HepG2 (cell line): Measurements from ENCODE around the gene FRMD8. TPM values are rescaled to one million over a fixed set of nuclear protein-coding genes. Genes with fewer than 3 reads are reported as not detected.
A peak's percentile ranks its signal among the peaks of the same experiment; 100 is the strongest.

Experiments
- CREM ChIP-seq, 2 experiments: sonication (generic) in 1 of 2; formaldehyde crosslinking in 1 of 2; IDR thresholded peaks; 2 replicates each; pipeline versions ENCODE4 v1.4.0 to v1.6.1; 2016 to 2020; ENCODE audit warnings: antibody characterized with exemption in 1 of 2, mild to moderate bottlenecking in 1 of 2, missing genetic modification reagents in 1 of 2
- GLMP ChIP-seq: sonication (generic); formaldehyde crosslinking; IDR thresholded peaks from 2 replicates; pipeline ENCODE4 v1.9.0; 2021; ENCODE audit warnings: missing genetic modification reagents, mild to moderate bottlenecking, borderline replicate concordance
- HNRNPUL1 ChIP-seq: fragments of 200-400 bp; formaldehyde crosslinking; IDR thresholded peaks from 2 replicates; pipeline ENCODE4 v1.6.1; 2017; ENCODE audit warnings: low read depth, mild to moderate bottlenecking, low read length, moderate library complexity
- KAT7 ChIP-seq: IDR thresholded peaks from 2 replicates; pipeline ENCODE4 v1.6.1; 2018; ENCODE audit warnings: borderline replicate concordance, missing compliant biosample characterization
- POLR2AphosphoS2 ChIP-seq: IDR thresholded peaks from 2 replicates; pipeline ENCODE4 v1.6.1; 2011; ENCODE audit warnings: low read depth, low read length, improper control_type of control experiment
- RARA ChIP-seq: IDR thresholded peaks from 2 replicates; pipeline ENCODE4 v1.6.1; 2016; ENCODE audit warnings: missing genetic modification reagents, missing compliant biosample characterization
- THAP9 ChIP-seq: sonication (generic); formaldehyde crosslinking; IDR thresholded peaks from 2 replicates; pipeline ENCODE4; 2020; ENCODE audit warnings: missing genetic modification reagents, mild to moderate bottlenecking, borderline replicate concordance
- ZNF20 ChIP-seq: sonication (generic); formaldehyde crosslinking; IDR thresholded peaks from 2 replicates; pipeline ENCODE4 v1.4.0; 2020; ENCODE audit warnings: mild to moderate bottlenecking, moderate library complexity, missing genetic modification reagents
- ZNF777 ChIP-seq: sonication (generic); formaldehyde crosslinking; IDR thresholded peaks from 2 replicates; pipeline ENCODE4 v1.4.0; 2020; ENCODE audit warnings: missing genetic modification reagents
- polyA plus RNA-seq, 8 experiments: library from polyadenylated mRNA; depleted of rRNA in 3 of 8; stranded (reverse) in 7 of 8; unstranded in 1 of 8; fragments of >200 nt; fragmentation: Illumina TruSeq in 4 of 8; extraction: Trizol in 4 of 8; gene quantifications; 2 replicates each; pipeline versions ENCODE4 v1.2.1 to v1.2.3, GENCODE V29; 2011 to 2016; ENCODE audit warnings: low read depth in 4 of 8, missing spikeins in 1 of 8, mixed read lengths in 1 of 8; ENCODE audit not compliant: insufficient read depth in 1 of 8
- total RNA-seq, 5 experiments: library from RNA; depleted of rRNA; stranded (reverse); fragments of >200 nt; fragmentation: Illumina TruSeq; extraction: Trizol; gene quantifications; 2 replicates each; pipeline ENCODE4 v1.2.3, GENCODE V29; 2016; ENCODE audit warnings: low read depth in 1 of 5

FRMD8 gene
- total and polyA plus RNA-seq, 2 of the 13 experiments (the other 11 are each of a cell fraction or from before 2014, with no cell fraction given), result 5.8 to 20.6 TPM

- TF ChIP-seq THAP9 (no peak), KAT7 (CRISPR knock-in tag) (0 out of 2 replicates have a peak, but pooled peaks have one; percentile 8), ZNF777 (CRISPR knock-in tag) (no peak), RARA (CRISPR knock-in tag) (no peak), HNRNPUL1 (0 out of 2 replicates have a peak, but pooled peaks have one; percentile 14), ZNF20 (no peak), GLMP (CRISPR knock-in tag) (no peak), CREM (IDR thresholded peaks at IDR 0.05) (no peak), CREM (CRISPR knock-in tag; IDR thresholded peaks at IDR 0.05) (no peak), POLR2AphosphoS2 (peak; percentile 11)
Measured at GRCh38 chr11:65428578-65429067, 42.2 kb downstream of the FRMD8 start (continued).
